Measurements from ENCODE around the gene GABRG3. TPM values are rescaled to one million over a fixed set of nuclear protein-coding genes. Genes with fewer than 3 reads are reported as not detected.

GABRG3 gene
- total and polyA plus RNA-seq, 12 donors: not detected

GRCh38 chr15:27498700-27499099 is 527.7 kb downstream of the GABRG3 start:
- no peak for DNase-seq
- no peak overlapping the region for H3K4me3 ChIP-seq
- H3K36me3 ChIP-seq: no peaks in the 10 kb centered on the region
- 82% methylated on average over 10 of the region's 10 CpGs for WGBS, 2 donors
- TF ChIP-seq, protein P1, sequence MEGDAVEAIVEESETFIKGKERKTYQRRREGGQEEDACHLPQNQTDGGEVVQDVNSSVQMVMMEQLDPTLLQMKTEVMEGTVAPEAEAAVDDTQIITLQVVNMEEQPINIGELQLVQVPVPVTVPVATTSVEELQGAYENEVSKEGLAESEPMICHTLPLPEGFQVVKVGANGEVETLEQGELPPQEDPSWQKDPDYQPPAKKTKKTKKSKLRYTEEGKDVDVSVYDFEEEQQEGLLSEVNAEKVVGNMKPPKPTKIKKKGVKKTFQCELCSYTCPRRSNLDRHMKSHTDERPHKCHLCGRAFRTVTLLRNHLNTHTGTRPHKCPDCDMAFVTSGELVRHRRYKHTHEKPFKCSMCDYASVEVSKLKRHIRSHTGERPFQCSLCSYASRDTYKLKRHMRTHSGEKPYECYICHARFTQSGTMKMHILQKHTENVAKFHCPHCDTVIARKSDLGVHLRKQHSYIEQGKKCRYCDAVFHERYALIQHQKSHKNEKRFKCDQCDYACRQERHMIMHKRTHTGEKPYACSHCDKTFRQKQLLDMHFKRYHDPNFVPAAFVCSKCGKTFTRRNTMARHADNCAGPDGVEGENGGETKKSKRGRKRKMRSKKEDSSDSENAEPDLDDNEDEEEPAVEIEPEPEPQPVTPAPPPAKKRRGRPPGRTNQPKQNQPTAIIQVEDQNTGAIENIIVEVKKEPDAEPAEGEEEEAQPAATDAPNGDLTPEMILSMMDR (IDR thresholded peaks at IDR 0.05): no peak
- no peak for ATAC-seq
- H3K4me1 ChIP-seq: no peaks in the 10 kb centered on the region
- H3K9me3 ChIP-seq: no peaks in the 10 kb centered on the region
- peaks cover 0 to 4% (median 0%) of the 10 kb centered on the region in 7 donors for H3K27me3 ChIP-seq
- intact Hi-C loops (cut with DNase I): no loop called here
- no peak overlapping the region for H3K27ac ChIP-seq

GRCh38 chr15:27499191-27499590 is 528.2 kb downstream of the GABRG3 start:
- intact Hi-C loops (cut with DNase I): no loop called here
- no peaks in the 10 kb centered on the region for H3K4me1 ChIP-seq
- no peak overlapping the region for H3K27ac ChIP-seq
- H3K9me3 ChIP-seq: no peaks in the 10 kb centered on the region
- no peak for DNase-seq
- ATAC-seq: no peak
- no peak overlapping the region for H3K4me3 ChIP-seq
- WGBS, 2 donors: 74 to 76% methylated on average over 4 of the region's 4 CpGs
- peaks cover 0 to 4% (median 0%) of the 10 kb centered on the region in 7 donors for H3K27me3 ChIP-seq
- TF ChIP-seq, protein P1 (IDR thresholded peaks at IDR 0.05): no peak
- no peaks in the 10 kb centered on the region for H3K36me3 ChIP-seq

DNA sequence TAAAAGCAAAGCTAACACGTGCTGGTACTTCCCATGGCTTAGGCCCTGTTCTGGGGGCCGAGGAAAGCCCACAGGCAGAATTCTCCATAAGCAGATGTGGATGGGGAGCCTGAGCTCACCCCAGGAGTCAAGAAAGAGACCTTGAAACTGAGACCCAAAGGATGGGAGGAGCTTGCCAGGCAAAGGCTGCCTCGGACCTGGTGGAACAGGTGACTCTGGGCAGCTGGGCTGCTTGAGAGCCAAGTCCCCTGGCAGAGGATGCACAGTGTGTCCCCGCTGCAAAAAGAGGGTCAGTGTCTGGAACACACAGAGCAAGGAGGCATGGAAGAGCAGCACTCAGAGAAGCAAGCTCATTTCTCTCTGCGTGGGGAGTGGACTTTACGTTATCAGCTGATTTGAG is 528.7 kb downstream of the GABRG3 start:
- Histone ChIP-seq H3K4me1 (no peaks in the 10 kb centered on the region), H3K4me3 (no peak overlapping the region), H3K36me3 (no peaks in the 10 kb centered on the region), H3K27ac (no peak overlapping the region), H3K27me3 (peaks cover 0 to 4% (median 0%) of the 10 kb centered on the region in 7 donors), H3K9me3 (no peaks in the 10 kb centered on the region)
- WGBS, 2 donors: 61 to 64% methylated on average over 6 of the region's 6 CpGs
- intact Hi-C loops (cut with DNase I): no loop called here
- TF ChIP-seq, protein P1 (IDR thresholded peaks at IDR 0.05): no peak
- DNase-seq: no peak
- ATAC-seq: no peak

GRCh38 chr15:27500206-27500605 is 529.2 kb downstream of the GABRG3 start:
- Histone ChIP-seq H3K36me3 (no peaks in the 10 kb centered on the region), H3K9me3 (no peaks in the 10 kb centered on the region), H3K27ac (no peak overlapping the region), H3K27me3 (peaks cover 0 to 4% (median 0%) of the 10 kb centered on the region in 7 donors), H3K4me1 (no peaks in the 10 kb centered on the region), H3K4me3 (no peak overlapping the region)
- TF ChIP-seq, protein P1 (IDR thresholded peaks at IDR 0.05): no peak
- DNase-seq (no peak), ATAC-seq (no peak)
- intact Hi-C loops (cut with DNase I): no loop called here
- 79 to 80% methylated on average over 15 of the region's 15 CpGs for WGBS, 2 donors
